HG03521 (cell line): ENCODE data around the gene GLS2.
"Not testable (repeated sequence)": the region's sequence is repeated elsewhere in the genome, so short reads cannot be mapped to it uniquely, and the experiment has no call there.

ENCODE experiments used
- ATAC-seq: cut with Tn5 transposase; IDR thresholded peaks from one replicate; pipeline ENCODE4 v1.9.1; 2021; ENCODE audit warnings: mild to moderate bottlenecking, moderate library complexity; ENCODE audit not compliant: unreplicated experiment

The GLS2 gene

GRCh38 chr12:56448860-56449621 is 38.9 kb downstream of the GLS2 start, which contains the start of gene TIMELESS:
Gene TIMELESS (minus strand): TSS chr12:56449426. CDS start chr12:56434170, 15,256 bp downstream.
- ATAC-seq = peak; percentile 95

DNA sequence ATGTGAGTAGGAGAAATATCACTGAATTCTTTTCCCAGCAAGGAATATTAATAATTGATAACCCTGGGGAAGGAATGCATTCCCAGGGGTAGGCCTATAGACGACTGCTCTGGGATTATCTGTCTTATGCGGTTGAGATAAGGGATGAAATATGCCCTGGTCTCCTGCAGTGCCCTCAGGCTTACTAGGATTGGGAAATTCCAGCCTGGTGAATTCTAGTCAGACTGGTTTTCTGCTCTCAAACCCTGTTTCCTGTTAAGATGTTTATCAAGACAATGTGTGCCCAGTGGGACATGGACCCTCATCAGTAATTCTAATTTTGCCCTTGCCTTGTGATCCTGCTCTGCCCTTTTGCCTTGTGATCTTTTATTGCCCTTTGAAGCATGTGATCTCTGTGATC is 44.8 kb downstream of the GLS2 start:
- not testable (repeated sequence) for ATAC-seq

DNA sequence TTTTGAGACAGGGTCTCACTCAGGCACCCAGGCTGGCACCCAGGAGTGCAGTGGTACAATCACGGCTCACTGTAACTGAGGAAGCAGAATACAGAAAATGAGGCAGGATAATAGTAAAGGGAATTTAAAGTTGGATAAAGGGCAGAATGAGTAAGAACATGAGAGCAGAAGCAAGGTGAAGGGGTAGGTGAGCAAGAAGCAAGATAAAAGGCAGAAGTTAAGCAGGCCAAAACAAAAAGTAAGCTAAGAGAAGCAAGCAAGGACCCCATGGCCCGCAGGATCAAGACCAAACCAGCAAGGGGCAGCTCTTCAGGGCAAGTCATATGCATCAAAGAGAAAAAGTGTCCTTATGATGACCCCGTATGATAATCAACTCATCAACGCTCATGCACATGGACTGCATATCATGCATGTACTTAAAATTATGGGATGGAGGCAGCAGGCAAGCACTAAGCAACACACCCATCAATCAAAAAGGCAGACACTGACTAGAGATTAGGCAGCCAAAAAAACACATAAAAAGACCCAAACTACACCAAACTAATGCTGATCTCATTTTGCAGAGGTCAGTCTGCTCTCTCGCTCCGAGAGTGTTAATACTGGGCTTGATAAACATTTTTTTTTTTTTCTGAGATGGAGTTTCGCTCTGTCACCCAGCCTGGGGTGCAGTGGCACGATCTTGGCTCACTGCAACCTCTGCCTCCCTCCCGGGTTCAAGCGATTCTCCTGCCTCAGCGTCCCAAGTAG is 50.4 kb downstream of the GLS2 start:
- ATAC-seq = no peak

DNA sequence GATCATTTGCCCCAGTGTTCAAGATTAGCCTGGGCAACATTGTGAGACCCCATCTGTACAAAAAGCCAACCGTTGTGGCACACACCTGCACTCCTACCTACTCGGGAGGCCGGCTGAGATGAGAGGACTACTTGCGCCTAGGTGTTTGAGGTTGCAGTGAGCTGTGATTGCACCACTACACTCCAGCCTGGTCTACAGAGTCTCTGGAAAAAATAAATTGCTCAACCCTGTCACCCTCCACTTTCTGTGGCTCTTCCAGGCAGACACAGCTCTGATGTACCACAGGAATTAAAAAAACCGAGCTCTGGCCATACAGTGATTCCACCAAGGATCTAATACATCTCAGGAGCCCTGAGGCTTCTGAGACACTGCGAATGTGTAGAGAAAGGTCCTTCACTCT is 53.1 kb downstream of the GLS2 start:
- no peak for ATAC-seq

- no peak for ATAC-seq
These were observed 56.1 kb downstream of the GLS2 start for GRCh38 chr12:56431850-56432249.

- no peak for ATAC-seq
These were observed 56.7 kb downstream of the GLS2 start for GRCh38 chr12:56431288-56431687.

- ATAC-seq = no peak
These were observed 62.0 kb downstream of the GLS2 start for GRCh38 chr12:56425940-56426438.

GRCh38 chr12:56425193-56425592 is 62.8 kb downstream of the GLS2 start:
- no peak for ATAC-seq
